Body of pancreas (tissue), 4 donors: Measurements from ENCODE around the gene AP4E1.

Experiments used
- POLR2A ChIP-seq, 3 donors: fragments of 450-650 bp; IDR thresholded peaks; one replicate each; pipeline ENCODE4 v1.6.1; 2016; ENCODE audit warnings: antibody characterized with exemption in 3 of 3, mild to moderate bottlenecking in 2 of 3
- TF ChIP-seq, protein P1 (sequence below), 7 experiments: fragments of 450-650 bp in 4 of 7; fragments of 200-600 bp in 3 of 7; sonication (generic) in 3 of 7; IDR thresholded peaks; one replicate each; pipeline ENCODE4 v1.5.1; 2016 to 2019; ENCODE audit warnings: antibody characterized with exemption in 7 of 7

DNA sequence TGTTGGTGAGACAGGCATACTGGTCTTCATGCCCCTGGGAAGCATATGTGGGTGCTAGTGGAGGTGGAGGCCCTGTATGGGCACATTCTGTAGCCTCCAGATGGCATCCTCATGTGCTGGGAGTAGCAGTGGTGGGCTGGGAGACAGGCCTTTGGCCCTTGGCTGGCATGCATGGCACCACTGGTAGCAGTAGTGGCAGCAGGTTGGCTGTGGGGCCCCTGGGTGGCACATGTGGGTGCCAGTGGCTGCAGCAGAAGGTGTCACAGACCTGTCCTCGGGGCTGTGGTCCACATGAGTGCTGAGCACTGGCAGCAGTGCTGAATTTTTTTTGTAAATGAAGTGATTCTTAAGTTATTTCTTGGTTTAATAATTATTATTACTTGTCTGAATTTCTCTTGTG is 115.0 kb downstream of the AP4E1 start:
- TF ChIP-seq, protein P1, sequence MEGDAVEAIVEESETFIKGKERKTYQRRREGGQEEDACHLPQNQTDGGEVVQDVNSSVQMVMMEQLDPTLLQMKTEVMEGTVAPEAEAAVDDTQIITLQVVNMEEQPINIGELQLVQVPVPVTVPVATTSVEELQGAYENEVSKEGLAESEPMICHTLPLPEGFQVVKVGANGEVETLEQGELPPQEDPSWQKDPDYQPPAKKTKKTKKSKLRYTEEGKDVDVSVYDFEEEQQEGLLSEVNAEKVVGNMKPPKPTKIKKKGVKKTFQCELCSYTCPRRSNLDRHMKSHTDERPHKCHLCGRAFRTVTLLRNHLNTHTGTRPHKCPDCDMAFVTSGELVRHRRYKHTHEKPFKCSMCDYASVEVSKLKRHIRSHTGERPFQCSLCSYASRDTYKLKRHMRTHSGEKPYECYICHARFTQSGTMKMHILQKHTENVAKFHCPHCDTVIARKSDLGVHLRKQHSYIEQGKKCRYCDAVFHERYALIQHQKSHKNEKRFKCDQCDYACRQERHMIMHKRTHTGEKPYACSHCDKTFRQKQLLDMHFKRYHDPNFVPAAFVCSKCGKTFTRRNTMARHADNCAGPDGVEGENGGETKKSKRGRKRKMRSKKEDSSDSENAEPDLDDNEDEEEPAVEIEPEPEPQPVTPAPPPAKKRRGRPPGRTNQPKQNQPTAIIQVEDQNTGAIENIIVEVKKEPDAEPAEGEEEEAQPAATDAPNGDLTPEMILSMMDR (IDR thresholded peaks at IDR 0.05) = no peak
- TF ChIP-seq POLR2A (IDR thresholded peaks at IDR 0.05) = no peak
